Chondrocyte (in vitro differentiated cells): ENCODE measurements around the gene CTPS1. TPM values are rescaled to one million over a fixed set of nuclear protein-coding genes. Genes with fewer than 3 reads are reported as not detected.

ENCODE experiments used
- DNase-seq: peaks from one replicate; pipeline ENCODE4 v3.0.0; 2021; ENCODE audit warnings: mixed read lengths, low spot score
- H3K27ac Mint-ChIP-seq: one replicate; pipeline ENCODE4 v1.8.0; 2021; ENCODE audit warnings: mild to moderate bottlenecking, moderate library complexity, mixed read lengths; ENCODE audit not compliant: unreplicated experiment
- H3K27me3 Mint-ChIP-seq: 2 replicates; pipeline ENCODE4 v1.8.0; 2021; ENCODE audit warnings: low read depth, mixed read lengths
- H3K36me3 Mint-ChIP-seq: 2 replicates; pipeline ENCODE4 v1.8.0; 2021; ENCODE audit warnings: low read depth, mixed read lengths
- H3K4me1 Mint-ChIP-seq: 2 replicates; pipeline ENCODE4 v1.8.0; 2021; ENCODE audit warnings: low read depth, mild to moderate bottlenecking, mixed read lengths
- H3K4me3 Mint-ChIP-seq: one replicate; pipeline ENCODE4 v1.8.0; 2021; ENCODE audit warnings: mild to moderate bottlenecking, moderate library complexity, mixed read lengths; ENCODE audit not compliant: unreplicated experiment
- H3K9me3 Mint-ChIP-seq: 2 replicates; pipeline ENCODE4 v1.8.0; 2021; ENCODE audit warnings: low read depth, mixed read lengths
- CTCF ChIP-seq: fragments of 200-600 bp; sonication (generic); IDR thresholded peaks from 2 replicates; pipeline ENCODE4 v1.5.0; 2021; ENCODE audit warnings: antibody characterized with exemption, mild to moderate bottlenecking, moderate library complexity
- total RNA-seq: library from RNA; stranded (reverse); gene quantifications from 3 replicates; pipeline ENCODE4 v1.2.1, GENCODE V29; 2021

CTPS1 gene
- total RNA-seq, 1 donor from 2014 or later: 84.5 TPM

- Mint-ChIP-seq H3K27ac (no peak overlapping the region), H3K36me3 (peaks cover 56% of the 10 kb centered on the region)
- DNase-seq: no peak
Observed at GRCh38 chr1:40985875-40986274, 6.4 kb downstream of the CTPS1 start.

GRCh38 chr1:40986328-40986783 is 6.9 kb downstream of the CTPS1 start:
- Mint-ChIP-seq H3K36me3 (peaks cover 60% of the 10 kb centered on the region), H3K4me3 (no peak overlapping the region), H3K27me3 (no peaks in the 10 kb centered on the region), H3K27ac (no peak overlapping the region), H3K9me3 (no peaks in the 10 kb centered on the region), H3K4me1 (peaks cover 47% of the 10 kb centered on the region)
- DNase-seq: no peak
- TF ChIP-seq CTCF: no peak

More at GRCh38 chr1:40985875-40986274, 6.4 kb downstream of the CTPS1 start:
- Mint-ChIP-seq H3K27me3 (no peaks in the 10 kb centered on the region), H3K4me3 (no peak overlapping the region), H3K4me1 (peaks cover 52% of the 10 kb centered on the region), H3K9me3 (no peaks in the 10 kb centered on the region)
- TF ChIP-seq CTCF: no peak

GRCh38 chr1:40986956-40987355 is 7.5 kb downstream of the CTPS1 start:
- DNase-seq: no peak
- no peaks in the 10 kb centered on the region for H3K9me3 Mint-ChIP-seq
- H3K4me3 Mint-ChIP-seq: no peak overlapping the region
- H3K27me3 Mint-ChIP-seq: no peaks in the 10 kb centered on the region
- H3K4me1 Mint-ChIP-seq: peaks cover 41% of the 10 kb centered on the region
- no peak for TF ChIP-seq CTCF
- peaks cover 66% of the 10 kb centered on the region for H3K36me3 Mint-ChIP-seq
- no peak overlapping the region for H3K27ac Mint-ChIP-seq

- H3K9me3 Mint-ChIP-seq: no peaks in the 10 kb centered on the region
- H3K4me1 Mint-ChIP-seq: peaks cover 34% of the 10 kb centered on the region
- peaks cover 71% of the 10 kb centered on the region for H3K36me3 Mint-ChIP-seq
- H3K27ac Mint-ChIP-seq: no peak overlapping the region
- no peaks in the 10 kb centered on the region for H3K27me3 Mint-ChIP-seq
- no peak overlapping the region for H3K4me3 Mint-ChIP-seq
- no peak for DNase-seq
- TF ChIP-seq CTCF: no peak
Observed at GRCh38 chr1:40987439-40988276, 8.2 kb downstream of the CTPS1 start.

GRCh38 chr1:40988280-40988679 is 8.8 kb downstream of the CTPS1 start:
- Mint-ChIP-seq H3K9me3 (no peaks in the 10 kb centered on the region), H3K4me3 (no peak overlapping the region), H3K27me3 (no peaks in the 10 kb centered on the region), H3K36me3 (peaks cover 70% of the 10 kb centered on the region), H3K4me1 (peaks cover 28% of the 10 kb centered on the region), H3K27ac (no peak overlapping the region)
- no peak for DNase-seq
- no peak for TF ChIP-seq CTCF
